Stimulated activated CD8-positive, alpha-beta memory T cell treated with anti-CD3 and anti-CD28 coated beads, Interleukin-12 subunit alpha, Interleukin-12 subunit beta, amount 100 ng/mL, for 24 hours (primary cell): ENCODE data around the gene UEVLD.

Source experiments
- DNase-seq: peaks from one replicate; pipeline ENCODE4 v3.0.0-alpha.2; 2020; ENCODE audit errors: extremely low read depth

The UEVLD gene

GRCh38 chr11:18498039-18498438 lies 90.5 kb downstream of the UEVLD start:
- no peak for DNase-seq

GRCh38 chr11:18495703-18496102 lies 92.8 kb downstream of the UEVLD start:
- DNase-seq: no peak

- no peak for DNase-seq
These were observed 93.3 kb downstream of the UEVLD start for GRCh38 chr11:18495271-18495670.

GRCh38 chr11:18493310-18493709 lies 95.2 kb downstream of the UEVLD start:
- DNase-seq: no peak

GRCh38 chr11:18492888-18493287 lies 95.6 kb downstream of the UEVLD start:
- no peak for DNase-seq

- no peak for DNase-seq
These were observed 96.6 kb downstream of the UEVLD start for GRCh38 chr11:18491924-18492323.

GRCh38 chr11:18490736-18491485 lies 97.6 kb downstream of the UEVLD start:
- DNase-seq: no peak

GRCh38 chr11:18490319-18490718 lies 98.2 kb downstream of the UEVLD start:
- DNase-seq: no peak

- no peak for DNase-seq
These were observed 102.5 kb downstream of the UEVLD start for GRCh38 chr11:18485913-18486528.
